ENCODE results near the gene EDNRA.

EDNRA gene

GRCh38 chr4:147591106-147591505, 110.2 kb downstream of the EDNRA start:
- no peak for DNase-seq

- DNase-seq, result no peak
Observed at GRCh38 chr4:147594107-147594506, 113.2 kb downstream of the EDNRA start.

All from NCI-H1092 treated with DMSO at 0.1 percent for 48 hours (cell line).